HepG2 (cell line): ENCODE measurements around the gene SUN5. TPM values are rescaled to one million over a fixed set of nuclear protein-coding genes. Genes with fewer than 3 reads are reported as not detected.

Experiments
- E2F1 ChIP-seq: sonication (generic); formaldehyde crosslinking; IDR thresholded peaks from 2 replicates; pipeline ENCODE4 v1.5.0; 2020; ENCODE audit warnings: missing genetic modification reagents
- FOXO1 ChIP-seq: sonication (generic); formaldehyde crosslinking; IDR thresholded peaks from 2 replicates; pipeline ENCODE4 v1.4.0; 2020; ENCODE audit warnings: missing genetic modification reagents
- MTA1 ChIP-seq: sonication (generic); formaldehyde crosslinking; IDR thresholded peaks from 2 replicates; pipeline ENCODE4 v1.4.0; 2020; ENCODE audit warnings: missing genetic modification reagents, mild to moderate bottlenecking, borderline replicate concordance
- NAIF1 ChIP-seq: sonication (generic); formaldehyde crosslinking; IDR thresholded peaks from 2 replicates; pipeline ENCODE4 v1.5.0; 2020; ENCODE audit warnings: mild to moderate bottlenecking, missing genetic modification reagents, borderline replicate concordance
- NFIC ChIP-seq: IDR thresholded peaks from 2 replicates; pipeline ENCODE4 v1.6.1; 2012; ENCODE audit warnings: mild to moderate bottlenecking, low read length, inconsistent platforms
- NFKB2 ChIP-seq: sonication (generic); formaldehyde crosslinking; IDR thresholded peaks from 2 replicates; pipeline ENCODE4 v1.4.0; 2020; ENCODE audit warnings: missing genetic modification reagents, borderline replicate concordance
- PLRG1 ChIP-seq: fragments of 450-650 bp; conservative IDR thresholded peaks from 2 replicates; pipeline ENCODE4 v1.6.1; 2016
- PTBP1 ChIP-seq: fragments of 200-400 bp; formaldehyde crosslinking; IDR thresholded peaks from 2 replicates; pipeline ENCODE4 v1.6.1; 2018; ENCODE audit warnings: low read length, low read depth; ENCODE audit not compliant: poor library complexity, severe bottlenecking
- RARG ChIP-seq: sonication (generic); formaldehyde crosslinking; IDR thresholded peaks from 2 replicates; pipeline ENCODE4 v1.4.0; 2020; ENCODE audit warnings: low read depth, mild to moderate bottlenecking, missing genetic modification reagents
- RFX3 ChIP-seq: IDR thresholded peaks from 2 replicates; pipeline ENCODE4 v1.6.1; 2016; ENCODE audit warnings: missing biosample characterization, missing genetic modification reagents
- RORA ChIP-seq: sonication (generic); formaldehyde crosslinking; IDR thresholded peaks from 2 replicates; pipeline ENCODE4 v1.5.0; 2020; ENCODE audit warnings: mild to moderate bottlenecking, missing genetic modification reagents, moderate library complexity
- TOE1 ChIP-seq: sonication (generic); formaldehyde crosslinking; IDR thresholded peaks from 2 replicates; pipeline ENCODE4 v1.4.0; 2020; ENCODE audit warnings: mild to moderate bottlenecking, missing genetic modification reagents
- U2AF1 ChIP-seq: fragments of 200-400 bp; formaldehyde crosslinking; optimal IDR thresholded peaks from 2 replicates; pipeline ENCODE3; 2017; ENCODE audit warnings: mild to moderate bottlenecking, low read depth, low read length
- ZNF567 ChIP-seq: sonication (generic); formaldehyde crosslinking; IDR thresholded peaks from 2 replicates; pipeline ENCODE4 v1.8.1; 2023; ENCODE audit warnings: mild to moderate bottlenecking, missing genetic modification reagents, borderline replicate concordance
- polyA plus RNA-seq, 8 experiments: library from polyadenylated mRNA; depleted of rRNA in 3 of 8; stranded (reverse) in 7 of 8; unstranded in 1 of 8; fragments of >200 nt; fragmentation: Illumina TruSeq in 4 of 8; extraction: Trizol in 4 of 8; gene quantifications; 2 replicates each; pipeline versions ENCODE4 v1.2.1 to v1.2.3, GENCODE V29; 2011 to 2016; ENCODE audit warnings: low read depth in 4 of 8, missing spikeins in 1 of 8, mixed read lengths in 1 of 8; ENCODE audit not compliant: insufficient read depth in 1 of 8
- total RNA-seq, 5 experiments: library from RNA; depleted of rRNA; stranded (reverse); fragments of >200 nt; fragmentation: Illumina TruSeq; extraction: Trizol; gene quantifications; 2 replicates each; pipeline ENCODE4 v1.2.3, GENCODE V29; 2016; ENCODE audit warnings: low read depth in 1 of 5
- TF ChIP-seq, protein P1 (sequence below): sonication (generic); formaldehyde crosslinking; IDR thresholded peaks from 2 replicates; pipeline ENCODE4 v1.5.0; 2020; ENCODE audit warnings: mild to moderate bottlenecking, missing genetic modification reagents, borderline replicate concordance
- TF ChIP-seq, protein P2 (sequence below): sonication (generic); formaldehyde crosslinking; IDR thresholded peaks from 2 replicates; pipeline ENCODE4 v1.8.0; 2022; ENCODE audit warnings: missing genetic modification reagents, mild to moderate bottlenecking, borderline replicate concordance
- TF ChIP-seq, protein P3 (sequence below): sonication (generic); formaldehyde crosslinking; IDR thresholded peaks from 2 replicates; pipeline ENCODE4 v1.4.0; 2020; ENCODE audit warnings: mild to moderate bottlenecking, low read depth, missing genetic modification reagents
- TF ChIP-seq, protein P4 (sequence below): sonication (generic); formaldehyde crosslinking; conservative IDR thresholded peaks from 2 replicates; pipeline ENCODE4 v1.5.0; 2020; ENCODE audit warnings: missing genetic modification reagents

SUN5 gene
- total and polyA plus RNA-seq, 2 of the 13 experiments (the other 11 are each of a cell fraction or from before 2014, with no cell fraction given), result not detected

GRCh38 chr20:33009214-33010132, 5.2 kb upstream of the SUN5 start (continued):
- TF ChIP-seq E2F1 (CRISPR knock-in tag), result no peak
- TF ChIP-seq, protein P1, sequence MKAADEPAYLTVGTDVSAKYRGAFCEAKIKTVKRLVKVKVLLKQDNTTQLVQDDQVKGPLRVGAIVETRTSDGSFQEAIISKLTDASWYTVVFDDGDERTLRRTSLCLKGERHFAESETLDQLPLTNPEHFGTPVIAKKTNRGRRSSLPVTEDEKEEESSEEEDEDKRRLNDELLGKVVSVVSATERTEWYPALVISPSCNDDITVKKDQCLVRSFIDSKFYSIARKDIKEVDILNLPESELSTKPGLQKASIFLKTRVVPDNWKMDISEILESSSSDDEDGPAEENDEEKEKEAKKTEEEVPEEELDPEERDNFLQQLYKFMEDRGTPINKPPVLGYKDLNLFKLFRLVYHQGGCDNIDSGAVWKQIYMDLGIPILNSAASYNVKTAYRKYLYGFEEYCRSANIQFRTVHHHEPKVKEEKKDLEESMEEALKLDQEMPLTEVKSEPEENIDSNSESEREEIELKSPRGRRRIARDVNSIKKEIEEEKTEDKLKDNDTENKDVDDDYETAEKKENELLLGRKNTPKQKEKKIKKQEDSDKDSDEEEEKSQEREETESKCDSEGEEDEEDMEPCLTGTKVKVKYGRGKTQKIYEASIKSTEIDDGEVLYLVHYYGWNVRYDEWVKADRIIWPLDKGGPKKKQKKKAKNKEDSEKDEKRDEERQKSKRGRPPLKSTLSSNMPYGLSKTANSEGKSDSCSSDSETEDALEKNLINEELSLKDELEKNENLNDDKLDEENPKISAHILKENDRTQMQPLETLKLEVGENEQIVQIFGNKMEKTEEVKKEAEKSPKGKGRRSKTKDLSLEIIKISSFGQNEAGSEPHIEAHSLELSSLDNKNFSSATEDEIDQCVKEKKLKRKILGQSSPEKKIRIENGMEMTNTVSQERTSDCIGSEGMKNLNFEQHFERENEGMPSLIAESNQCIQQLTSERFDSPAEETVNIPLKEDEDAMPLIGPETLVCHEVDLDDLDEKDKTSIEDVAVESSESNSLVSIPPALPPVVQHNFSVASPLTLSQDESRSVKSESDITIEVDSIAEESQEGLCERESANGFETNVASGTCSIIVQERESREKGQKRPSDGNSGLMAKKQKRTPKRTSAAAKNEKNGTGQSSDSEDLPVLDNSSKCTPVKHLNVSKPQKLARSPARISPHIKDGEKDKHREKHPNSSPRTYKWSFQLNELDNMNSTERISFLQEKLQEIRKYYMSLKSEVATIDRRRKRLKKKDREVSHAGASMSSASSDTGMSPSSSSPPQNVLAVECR (CRISPR knock-in tag), result peak; percentile 75; the same call in 1 of the 2 replicates
- TF ChIP-seq PLRG1, result no peak
- TF ChIP-seq ZNF567, result no peak; the same call in 1 of the 2 replicates
- TF ChIP-seq NFKB2 (CRISPR knock-in tag), result peak; percentile 75; the same call in 1 of the 2 replicates
- peak; percentile 99 for TF ChIP-seq MTA1
- TF ChIP-seq RARG (CRISPR knock-in tag), result peak; percentile 97; the same call in 1 of the 2 replicates
- TF ChIP-seq FOXO1 (CRISPR knock-in tag), result peak; percentile 97
- peak; percentile 72 for TF ChIP-seq PTBP1
- TF ChIP-seq RORA (CRISPR knock-in tag), result no peak
- no peak for TF ChIP-seq TOE1
- TF ChIP-seq U2AF1, result peak; percentile 87
- TF ChIP-seq, protein P2, sequence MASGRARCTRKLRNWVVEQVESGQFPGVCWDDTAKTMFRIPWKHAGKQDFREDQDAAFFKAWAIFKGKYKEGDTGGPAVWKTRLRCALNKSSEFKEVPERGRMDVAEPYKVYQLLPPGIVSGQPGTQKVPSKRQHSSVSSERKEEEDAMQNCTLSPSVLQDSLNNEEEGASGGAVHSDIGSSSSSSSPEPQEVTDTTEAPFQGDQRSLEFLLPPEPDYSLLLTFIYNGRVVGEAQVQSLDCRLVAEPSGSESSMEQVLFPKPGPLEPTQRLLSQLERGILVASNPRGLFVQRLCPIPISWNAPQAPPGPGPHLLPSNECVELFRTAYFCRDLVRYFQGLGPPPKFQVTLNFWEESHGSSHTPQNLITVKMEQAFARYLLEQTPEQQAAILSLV (CRISPR knock-in tag), result peak; percentile 98
- peak; percentile 47; the same call in 1 of the 2 replicates for TF ChIP-seq RFX3
- peak; percentile 80; the same call in 1 of the 2 replicates for TF ChIP-seq NAIF1 (CRISPR knock-in tag)
- TF ChIP-seq, protein P3, sequence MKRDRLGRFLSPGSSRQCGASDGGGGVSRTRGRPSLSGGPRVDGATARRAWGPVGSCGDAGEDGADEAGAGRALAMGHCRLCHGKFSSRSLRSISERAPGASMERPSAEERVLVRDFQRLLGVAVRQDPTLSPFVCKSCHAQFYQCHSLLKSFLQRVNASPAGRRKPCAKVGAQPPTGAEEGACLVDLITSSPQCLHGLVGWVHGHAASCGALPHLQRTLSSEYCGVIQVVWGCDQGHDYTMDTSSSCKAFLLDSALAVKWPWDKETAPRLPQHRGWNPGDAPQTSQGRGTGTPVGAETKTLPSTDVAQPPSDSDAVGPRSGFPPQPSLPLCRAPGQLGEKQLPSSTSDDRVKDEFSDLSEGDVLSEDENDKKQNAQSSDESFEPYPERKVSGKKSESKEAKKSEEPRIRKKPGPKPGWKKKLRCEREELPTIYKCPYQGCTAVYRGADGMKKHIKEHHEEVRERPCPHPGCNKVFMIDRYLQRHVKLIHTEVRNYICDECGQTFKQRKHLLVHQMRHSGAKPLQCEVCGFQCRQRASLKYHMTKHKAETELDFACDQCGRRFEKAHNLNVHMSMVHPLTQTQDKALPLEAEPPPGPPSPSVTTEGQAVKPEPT (CRISPR knock-in tag), result peak; percentile 99
- TF ChIP-seq NFIC, result peak; percentile 90
- TF ChIP-seq, protein P4, sequence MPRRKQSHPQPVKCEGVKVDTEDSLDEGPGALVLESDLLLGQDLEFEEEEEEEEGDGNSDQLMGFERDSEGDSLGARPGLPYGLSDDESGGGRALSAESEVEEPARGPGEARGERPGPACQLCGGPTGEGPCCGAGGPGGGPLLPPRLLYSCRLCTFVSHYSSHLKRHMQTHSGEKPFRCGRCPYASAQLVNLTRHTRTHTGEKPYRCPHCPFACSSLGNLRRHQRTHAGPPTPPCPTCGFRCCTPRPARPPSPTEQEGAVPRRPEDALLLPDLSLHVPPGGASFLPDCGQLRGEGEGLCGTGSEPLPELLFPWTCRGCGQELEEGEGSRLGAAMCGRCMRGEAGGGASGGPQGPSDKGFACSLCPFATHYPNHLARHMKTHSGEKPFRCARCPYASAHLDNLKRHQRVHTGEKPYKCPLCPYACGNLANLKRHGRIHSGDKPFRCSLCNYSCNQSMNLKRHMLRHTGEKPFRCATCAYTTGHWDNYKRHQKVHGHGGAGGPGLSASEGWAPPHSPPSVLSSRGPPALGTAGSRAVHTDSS, result no peak
